Parathyroid adenoma (tissue), 2 donors: ENCODE data around the gene NUDT14.

Experiments used
- H2AFZ ChIP-seq: fragments of 300-600 bp; sonication (generic); one replicate; pipeline ENCODE4 v1.7.0; 2017; ENCODE audit warnings: antibody characterized with exemption, mild to moderate bottlenecking
- H3K27ac ChIP-seq: fragments of 300-600 bp; sonication (generic); one replicate; pipeline ENCODE4 v1.7.0; 2017
- H3K27me3 ChIP-seq: fragments of 300-600 bp; sonication (generic); one replicate; pipeline ENCODE4 v1.7.0; 2017; ENCODE audit warnings: low read length; ENCODE audit not compliant: control insufficient read depth, insufficient read depth
- H3K36me3 ChIP-seq: fragments of 300-600 bp; sonication (generic); one replicate; pipeline ENCODE4 v1.7.0; 2017; ENCODE audit warnings: low read length; ENCODE audit not compliant: control insufficient read depth, insufficient read depth
- H3K4me1 ChIP-seq: fragments of 300-600 bp; sonication (generic); one replicate; pipeline ENCODE4 v1.7.0; 2017; ENCODE audit warnings: control low read depth
- H3K4me2 ChIP-seq: fragments of 300-600 bp; sonication (generic); one replicate; pipeline ENCODE4 v1.7.0; 2017; ENCODE audit warnings: low read length
- H3K4me3 ChIP-seq: fragments of 300-600 bp; sonication (generic); one replicate; pipeline ENCODE4 v1.7.0; 2017; ENCODE audit warnings: low read depth, low read length
- H3K79me2 ChIP-seq: fragments of 300-600 bp; sonication (generic); one replicate; pipeline ENCODE4 v1.7.0; 2017; ENCODE audit warnings: control low read depth
- H3K9ac ChIP-seq: fragments of 300-600 bp; sonication (generic); one replicate; pipeline ENCODE4 v1.7.0; 2017; ENCODE audit warnings: mild to moderate bottlenecking
- H3K9me3 ChIP-seq: fragments of 300-600 bp; sonication (generic); one replicate; pipeline ENCODE4 v1.7.0; 2017; ENCODE audit warnings: low read length; ENCODE audit not compliant: control insufficient read depth
- CTCF ChIP-seq: fragments of 300-600 bp; sonication (generic); IDR thresholded peaks from one replicate; pipeline ENCODE4 v1.7.0; 2017; ENCODE audit warnings: antibody characterized with exemption, mild to moderate bottlenecking
- donor health status: primary hyperparathyroidism.

Gene NUDT14

DNA sequence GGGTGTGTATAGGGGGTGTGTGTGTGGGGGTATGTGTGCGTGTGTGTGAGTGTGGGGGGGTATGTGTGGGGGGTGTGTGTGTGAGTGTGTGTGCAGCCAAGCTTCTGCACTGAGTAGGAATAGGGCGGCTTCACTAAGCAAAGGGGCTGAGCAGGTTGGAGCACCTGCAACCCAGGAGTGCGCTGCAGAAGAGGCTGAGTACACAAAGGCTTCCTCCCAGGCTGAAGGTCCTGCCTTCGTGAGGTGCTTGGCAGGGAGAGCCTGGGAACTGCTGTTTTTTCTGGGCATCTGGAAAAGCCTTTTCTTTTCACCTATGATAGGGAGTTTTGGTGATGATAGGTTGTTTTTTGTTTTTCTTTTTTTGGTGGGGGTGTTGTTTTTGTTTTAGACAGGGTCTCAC is 6.0 kb upstream of the NUDT14 start:
- H3K9ac ChIP-seq, result no peak overlapping the region
- no peak overlapping the region for H3K4me3 ChIP-seq
- H3K27ac ChIP-seq, result no peak overlapping the region
- H3K27me3 ChIP-seq, result no peaks in the 10 kb centered on the region
- H3K4me1 ChIP-seq, result no peaks in the 10 kb centered on the region
- TF ChIP-seq CTCF, result no peak
- H3K79me2 ChIP-seq, result no peaks in the 10 kb centered on the region
- H3K9me3 ChIP-seq, result no peaks in the 10 kb centered on the region
- H3K36me3 ChIP-seq, result no peaks in the 10 kb centered on the region
- no peak overlapping the region for H2AFZ ChIP-seq
- H3K4me2 ChIP-seq, result no peak overlapping the region

GRCh38 chr14:105185973-105186372 is 4.9 kb upstream of the NUDT14 start:
- no peaks in the 10 kb centered on the region for H3K9me3 ChIP-seq
- no peak overlapping the region for H3K4me3 ChIP-seq
- no peaks in the 10 kb centered on the region for H3K27me3 ChIP-seq
- no peak overlapping the region for H3K4me2 ChIP-seq
- H3K4me1 ChIP-seq, result no peaks in the 10 kb centered on the region
- no peaks in the 10 kb centered on the region for H3K36me3 ChIP-seq
- TF ChIP-seq CTCF, result no peak
- no peak overlapping the region for H3K27ac ChIP-seq
- H3K79me2 ChIP-seq, result no peaks in the 10 kb centered on the region
- H2AFZ ChIP-seq, result no peak overlapping the region
- H3K9ac ChIP-seq, result no peak overlapping the region

- no peak for TF ChIP-seq CTCF
- no peaks in the 10 kb centered on the region for H3K79me2 ChIP-seq
- no peaks in the 10 kb centered on the region for H3K27me3 ChIP-seq
- H3K9me3 ChIP-seq, result no peaks in the 10 kb centered on the region
- no peaks in the 10 kb centered on the region for H3K36me3 ChIP-seq
- no peak overlapping the region for H3K4me2 ChIP-seq
- H3K4me1 ChIP-seq, result peaks cover 6% of the 10 kb centered on the region
- no peak overlapping the region for H3K27ac ChIP-seq
- no peak overlapping the region for H3K9ac ChIP-seq
- H3K4me3 ChIP-seq, result no peak overlapping the region
- H2AFZ ChIP-seq, result no peak overlapping the region
Observed at GRCh38 chr14:105185001-105185400, 3.9 kb upstream of the NUDT14 start.

DNA sequence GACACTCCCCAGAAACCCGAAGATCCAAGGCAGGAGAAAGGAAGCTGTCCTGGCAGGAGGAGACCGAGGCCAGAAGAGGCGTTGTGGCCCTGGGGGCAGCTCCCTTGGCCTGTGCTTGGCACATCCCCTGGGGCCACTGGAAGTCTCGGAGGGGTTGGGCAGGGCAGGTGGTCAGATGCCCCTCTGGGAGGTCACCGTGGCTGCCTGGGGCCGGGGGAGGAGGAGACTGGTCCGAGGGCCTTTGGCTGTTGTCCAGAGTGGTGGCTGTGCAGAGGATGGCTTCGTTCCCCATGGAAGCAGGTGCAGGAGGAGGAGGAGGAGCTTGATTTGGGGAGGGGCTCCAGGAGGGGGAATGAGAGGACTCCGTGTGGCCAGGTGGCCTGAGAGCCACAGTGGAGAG is 3.3 kb upstream of the NUDT14 start:
- H3K4me1 ChIP-seq, result peaks cover 7% of the 10 kb centered on the region
- H3K9ac ChIP-seq, result no peak overlapping the region
- no peak overlapping the region for H2AFZ ChIP-seq
- TF ChIP-seq CTCF, result no peak
- H3K79me2 ChIP-seq, result no peaks in the 10 kb centered on the region
- no peak overlapping the region for H3K27ac ChIP-seq
- H3K36me3 ChIP-seq, result no peaks in the 10 kb centered on the region
- no peaks in the 10 kb centered on the region for H3K27me3 ChIP-seq
- no peak overlapping the region for H3K4me2 ChIP-seq
- no peaks in the 10 kb centered on the region for H3K9me3 ChIP-seq
- no peak overlapping the region for H3K4me3 ChIP-seq

- Histone ChIP-seq H2AFZ (no peak overlapping the region), H3K9ac (no peak overlapping the region), H3K9me3 (no peaks in the 10 kb centered on the region), H3K27ac (no peak overlapping the region), H3K4me2 (no peak overlapping the region), H3K27me3 (no peaks in the 10 kb centered on the region), H3K36me3 (no peaks in the 10 kb centered on the region), H3K79me2 (no peaks in the 10 kb centered on the region), H3K4me3 (no peak overlapping the region), H3K4me1 (peaks cover 7% of the 10 kb centered on the region)
- no peak for TF ChIP-seq CTCF
Observed at GRCh38 chr14:105182296-105183020, 1.3 kb upstream of the NUDT14 start.
